ENCODE measurements around the gene EFS. TPM values are rescaled to one million over a fixed set of nuclear protein-coding genes. Genes with fewer than 3 reads are reported as not detected.

The EFS gene
- not detected for total RNA-seq

GRCh38 chr14:23365036-23365731, at the start of gene EFS:
TSS of gene EFS (minus strand) at chr14:23365172. CDS start at chr14:23365025, 147 bp downstream.
- Mint-ChIP-seq H3K36me3 (ENCODE audit: low read depth) (no peaks in the 10 kb centered on the region), H3K4me3 (no peak within 1 kb of the TSS), H3K27ac (no peak within 1 kb of the TSS), H3K4me1 (ENCODE audit: low read depth) (peaks cover 6% of the 10 kb centered on the region), H3K9me3 (no peaks in the 10 kb centered on the region), H3K27me3 (ENCODE audit: low read depth) (peaks cover 26% of the 10 kb centered on the region)
- intact Hi-C loops (cut with micrococcal nuclease): no loop called here
- no peak for DNase-seq
- CTCF ChIA-PET: interaction anchor here (0.6 to 1.1 kb wide), 3 partner anchors 17 to 94 kb away, joined by 3 read pairs; no protein-coding TSS in a partner anchor

GRCh38 chr14:23414254-23414653, 49.3 kb upstream of the EFS start:
- CTCF ChIA-PET: no interaction called here
- no peaks in the 10 kb centered on the region for H3K27me3 Mint-ChIP-seq (ENCODE audit: low read depth)
- H3K9me3 Mint-ChIP-seq: no peaks in the 10 kb centered on the region
- H3K4me1 Mint-ChIP-seq (ENCODE audit: low read depth): no peaks in the 10 kb centered on the region
- DNase-seq: no peak
- no peaks in the 10 kb centered on the region for H3K36me3 Mint-ChIP-seq (ENCODE audit: low read depth)
- H3K4me3 Mint-ChIP-seq: no peak overlapping the region
- intact Hi-C loops (cut with micrococcal nuclease): no loop called here
- H3K27ac Mint-ChIP-seq: no peak overlapping the region

GRCh38 chr14:23413681-23414080, 48.7 kb upstream of the EFS start:
- Mint-ChIP-seq H3K27ac (no peak overlapping the region), H3K27me3 (ENCODE audit: low read depth) (no peaks in the 10 kb centered on the region), H3K36me3 (ENCODE audit: low read depth) (no peaks in the 10 kb centered on the region), H3K4me1 (ENCODE audit: low read depth) (no peaks in the 10 kb centered on the region), H3K9me3 (no peaks in the 10 kb centered on the region), H3K4me3 (no peak overlapping the region)
- CTCF ChIA-PET: interaction anchor here (0.9 kb wide), 1 partner anchor 10 kb away, joined by 3 read pairs; no protein-coding TSS in a partner anchor
- no peak for DNase-seq
- intact Hi-C loops (cut with micrococcal nuclease): no loop called here

GRCh38 chr14:23411563-23412525, 46.9 kb upstream of the EFS start:
- DNase-seq: no peak
- Mint-ChIP-seq H3K27ac (no peak overlapping the region), H3K27me3 (ENCODE audit: low read depth) (no peaks in the 10 kb centered on the region), H3K4me3 (no peak overlapping the region), H3K9me3 (no peaks in the 10 kb centered on the region), H3K4me1 (ENCODE audit: low read depth) (no peaks in the 10 kb centered on the region), H3K36me3 (ENCODE audit: low read depth) (no peaks in the 10 kb centered on the region)
- intact Hi-C loops (cut with micrococcal nuclease): no loop called here
- CTCF ChIA-PET: interaction anchor here (0.8 kb wide), 1 partner anchor 31 kb away, joined by 3 read pairs; no protein-coding TSS in a partner anchor

GRCh38 chr14:23409966-23410635, 45.1 kb upstream of the EFS start:
- no peak overlapping the region for H3K27ac Mint-ChIP-seq
- no peaks in the 10 kb centered on the region for H3K27me3 Mint-ChIP-seq (ENCODE audit: low read depth)
- no peaks in the 10 kb centered on the region for H3K4me1 Mint-ChIP-seq (ENCODE audit: low read depth)
- no peak overlapping the region for H3K4me3 Mint-ChIP-seq
- DNase-seq: no peak
- no peaks in the 10 kb centered on the region for H3K36me3 Mint-ChIP-seq (ENCODE audit: low read depth)
- intact Hi-C loops (cut with micrococcal nuclease): no loop called here
- CTCF ChIA-PET: no interaction called here
- H3K9me3 Mint-ChIP-seq: no peaks in the 10 kb centered on the region

GRCh38 chr14:23409475-23409874, 44.5 kb upstream of the EFS start:
- intact Hi-C loops (cut with micrococcal nuclease): no loop called here
- no peaks in the 10 kb centered on the region for H3K27me3 Mint-ChIP-seq (ENCODE audit: low read depth)
- H3K4me1 Mint-ChIP-seq (ENCODE audit: low read depth): no peaks in the 10 kb centered on the region
- no peaks in the 10 kb centered on the region for H3K9me3 Mint-ChIP-seq
- H3K4me3 Mint-ChIP-seq: no peak overlapping the region
- H3K36me3 Mint-ChIP-seq (ENCODE audit: low read depth): no peaks in the 10 kb centered on the region
- no peak for DNase-seq
- no peak overlapping the region for H3K27ac Mint-ChIP-seq
- CTCF ChIA-PET: no interaction called here

GRCh38 chr14:23408307-23408630, 43.3 kb upstream of the EFS start:
- Mint-ChIP-seq H3K27ac (no peak overlapping the region), H3K9me3 (no peaks in the 10 kb centered on the region), H3K4me1 (ENCODE audit: low read depth) (no peaks in the 10 kb centered on the region), H3K27me3 (ENCODE audit: low read depth) (no peaks in the 10 kb centered on the region), H3K4me3 (no peak overlapping the region), H3K36me3 (ENCODE audit: low read depth) (no peaks in the 10 kb centered on the region)
- intact Hi-C loops (cut with micrococcal nuclease): no loop called here
- CTCF ChIA-PET: no interaction called here
- no peak for DNase-seq

GRCh38 chr14:23407516-23408306, 42.7 kb upstream of the EFS start, which contains the start of gene MYH6:
TSS of gene MYH6 (minus strand) at chr14:23408273. CDS start at chr14:23407223, 1,050 bp downstream.
- CTCF ChIA-PET: no interaction called here
- H3K4me3 Mint-ChIP-seq: no peak within 1 kb of the TSS
- H3K36me3 Mint-ChIP-seq (ENCODE audit: low read depth): no peaks in the 10 kb centered on the region
- no peaks in the 10 kb centered on the region for H3K9me3 Mint-ChIP-seq
- no peaks in the 10 kb centered on the region for H3K27me3 Mint-ChIP-seq (ENCODE audit: low read depth)
- H3K27ac Mint-ChIP-seq: no peak within 1 kb of the TSS
- no peaks in the 10 kb centered on the region for H3K4me1 Mint-ChIP-seq (ENCODE audit: low read depth)
- intact Hi-C loops (cut with micrococcal nuclease): no loop called here
- DNase-seq: no peak

GRCh38 chr14:23406725-23407355, 41.9 kb upstream of the EFS start:
- no peak for DNase-seq
- Mint-ChIP-seq H3K4me3 (no peak overlapping the region), H3K9me3 (no peaks in the 10 kb centered on the region), H3K27me3 (ENCODE audit: low read depth) (no peaks in the 10 kb centered on the region), H3K36me3 (ENCODE audit: low read depth) (no peaks in the 10 kb centered on the region), H3K27ac (no peak overlapping the region), H3K4me1 (ENCODE audit: low read depth) (no peaks in the 10 kb centered on the region)
- intact Hi-C loops (cut with micrococcal nuclease): no loop called here
- CTCF ChIA-PET: no interaction called here

GRCh38 chr14:23406244-23406643, 41.3 kb upstream of the EFS start:
- DNase-seq: no peak
- Mint-ChIP-seq H3K4me1 (ENCODE audit: low read depth) (no peaks in the 10 kb centered on the region), H3K4me3 (no peak overlapping the region), H3K9me3 (no peaks in the 10 kb centered on the region), H3K36me3 (ENCODE audit: low read depth) (no peaks in the 10 kb centered on the region), H3K27ac (no peak overlapping the region), H3K27me3 (ENCODE audit: low read depth) (no peaks in the 10 kb centered on the region)
- intact Hi-C loops (cut with micrococcal nuclease): no loop called here
- CTCF ChIA-PET: no interaction called here

GRCh38 chr14:23405516-23406025, 40.6 kb upstream of the EFS start:
- no peak overlapping the region for H3K4me3 Mint-ChIP-seq
- CTCF ChIA-PET: no interaction called here

More at GRCh38 chr14:23405516-23406025, 40.6 kb upstream of the EFS start:
- H3K27ac Mint-ChIP-seq: no peak overlapping the region
- no peaks in the 10 kb centered on the region for H3K9me3 Mint-ChIP-seq
- H3K27me3 Mint-ChIP-seq (ENCODE audit: low read depth): no peaks in the 10 kb centered on the region
- no peaks in the 10 kb centered on the region for H3K36me3 Mint-ChIP-seq (ENCODE audit: low read depth)
- intact Hi-C loops (cut with micrococcal nuclease): no loop called here
- H3K4me1 Mint-ChIP-seq (ENCODE audit: low read depth): no peaks in the 10 kb centered on the region
- DNase-seq: no peak

All from activated naive CD4-positive, alpha-beta T cell treated with anti-CD3 and anti-CD28 coated beads for 36 hours (primary cell).